Mesenteric fat pad (tissue), 1 donor: ENCODE results near the gene SPOCK1. TPM values are rescaled to one million over a fixed set of nuclear protein-coding genes. Genes with fewer than 3 reads are reported as not detected.

ENCODE experiments used
- DNase-seq: peaks from one replicate; pipeline ENCODE4 v3.0.0-alpha.2; 2020; ENCODE audit warnings: low spot score
- total RNA-seq: library from RNA; stranded (reverse); fragmentation: NEBNext Ultra II Directional; extraction: Animal tissue kit (Norgen Biotek cat#: 25700); gene quantifications from one replicate; pipeline ENCODE4 v1.2.1, GENCODE V29; 2021
- donor health status: DM: yes; HTN: yes; CAD: no.

Gene SPOCK1
- total RNA-seq, 1 donor from 2014 or later: 59.8 TPM

DNA sequence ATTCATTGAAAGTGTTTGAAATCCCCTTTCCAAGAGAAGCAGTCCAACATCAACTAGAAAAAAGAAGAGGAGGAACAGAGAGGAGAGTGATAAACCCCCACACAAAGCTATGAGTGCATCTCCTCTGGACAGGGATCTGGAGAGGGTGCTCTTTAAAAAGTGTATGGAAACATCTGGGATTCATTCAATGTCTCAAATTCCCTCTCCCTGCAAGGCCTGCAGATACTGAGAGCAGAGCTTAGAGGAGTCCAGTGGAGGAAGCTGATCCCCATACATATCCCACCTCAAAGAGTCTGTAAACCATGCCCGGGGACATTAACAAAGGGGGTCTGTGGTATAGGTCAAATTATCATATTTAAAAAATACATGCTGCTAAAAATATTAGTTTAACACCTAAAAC lies 2.2 kb downstream of the SPOCK1 start:
- DNase-seq: no peak

DNA sequence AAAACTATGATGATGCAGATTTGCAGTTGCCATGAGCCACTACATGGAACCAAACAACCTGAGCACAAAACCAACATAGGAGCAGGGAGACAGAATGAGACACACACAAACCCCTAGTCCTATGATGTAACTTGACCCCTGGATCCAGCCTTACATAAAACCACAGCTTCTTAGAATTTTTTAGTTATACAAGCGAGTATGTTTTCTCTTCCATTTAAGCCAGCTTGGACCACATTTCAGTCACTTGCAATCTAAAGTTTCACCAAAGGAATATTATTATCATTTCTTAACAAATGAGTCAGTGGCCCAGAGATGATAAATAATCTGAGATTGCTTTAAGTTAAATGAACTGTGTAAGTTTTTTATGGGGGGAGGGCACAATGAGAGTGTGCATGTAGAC lies 6.8 kb downstream of the SPOCK1 start:
- no peak for DNase-seq

DNA sequence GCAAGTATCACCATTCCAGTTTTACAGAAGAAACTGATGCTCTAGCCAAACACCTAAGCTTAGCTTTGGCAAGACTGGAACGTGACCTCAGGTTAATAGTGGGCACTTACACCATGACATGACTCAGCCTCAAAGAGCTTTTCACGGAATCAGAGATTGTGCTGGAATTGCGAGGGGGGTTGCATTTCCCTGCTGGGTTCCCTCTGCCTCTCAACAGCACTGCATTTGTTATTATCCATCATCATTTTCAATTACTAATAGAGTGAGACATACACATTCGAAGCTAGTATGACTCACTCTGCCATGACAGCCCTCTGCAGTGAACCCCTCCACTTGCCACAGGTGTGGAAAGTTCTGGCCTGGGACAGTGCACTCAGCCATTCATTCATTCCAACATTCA lies 8.0 kb downstream of the SPOCK1 start:
- no peak for DNase-seq

DNA sequence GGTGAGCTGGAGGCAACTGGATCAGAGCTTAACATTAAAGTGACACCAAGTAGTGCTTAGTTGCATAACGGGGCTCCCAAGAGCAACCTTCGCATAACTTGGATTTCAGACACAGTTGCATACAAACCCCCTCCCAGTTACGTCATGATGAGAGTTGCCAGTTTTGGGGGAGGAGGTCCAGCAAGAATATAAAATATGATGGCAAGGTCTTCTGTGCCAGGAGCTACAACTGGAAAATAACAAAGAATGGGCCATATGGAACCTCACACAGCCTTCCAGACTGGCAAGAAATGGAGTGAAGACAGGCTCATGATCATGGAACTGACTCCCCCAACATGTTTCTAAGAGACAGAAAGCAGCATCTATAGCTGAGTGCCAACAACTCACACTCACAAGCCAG lies 8.5 kb downstream of the SPOCK1 start:
- no peak for DNase-seq

DNA sequence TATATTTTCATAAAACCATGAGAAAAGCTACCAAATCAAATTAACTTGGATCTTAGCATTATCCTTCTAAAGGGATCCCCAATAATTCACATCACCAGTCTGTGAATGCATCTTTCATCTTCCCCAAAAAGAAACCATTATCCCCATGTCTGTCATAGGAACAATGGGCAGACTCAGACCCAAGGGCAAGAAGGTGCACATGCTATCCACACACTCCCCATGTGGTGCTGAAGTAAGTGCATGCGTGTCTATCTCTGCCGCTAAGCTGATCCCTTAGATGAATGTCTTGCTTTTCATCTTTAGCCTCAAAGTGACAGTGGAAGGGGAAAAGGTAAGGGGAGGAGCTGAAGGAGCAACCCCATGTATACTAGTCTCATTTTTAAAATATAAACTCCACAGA lies 10.2 kb downstream of the SPOCK1 start:
- DNase-seq: no peak

DNA sequence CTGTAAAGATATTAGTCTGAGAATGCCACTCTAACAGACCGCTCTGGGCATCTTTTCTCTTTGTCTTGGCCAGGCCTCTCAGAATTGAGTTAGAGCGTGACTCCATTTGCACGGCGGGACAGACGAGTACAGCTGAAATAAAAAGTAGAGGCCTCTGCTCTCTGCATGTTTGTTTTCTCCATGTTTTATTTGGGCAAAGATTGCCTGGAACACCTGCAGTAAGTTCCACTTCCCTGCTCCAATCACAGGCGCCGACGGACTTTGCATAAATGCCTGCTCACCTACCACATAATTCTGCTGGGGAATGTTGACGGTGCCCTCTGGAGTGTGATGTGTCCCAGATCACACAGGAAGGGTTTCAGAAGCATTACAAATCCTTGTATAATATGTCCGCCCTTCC lies 10.6 kb downstream of the SPOCK1 start:
- no peak for DNase-seq

DNA sequence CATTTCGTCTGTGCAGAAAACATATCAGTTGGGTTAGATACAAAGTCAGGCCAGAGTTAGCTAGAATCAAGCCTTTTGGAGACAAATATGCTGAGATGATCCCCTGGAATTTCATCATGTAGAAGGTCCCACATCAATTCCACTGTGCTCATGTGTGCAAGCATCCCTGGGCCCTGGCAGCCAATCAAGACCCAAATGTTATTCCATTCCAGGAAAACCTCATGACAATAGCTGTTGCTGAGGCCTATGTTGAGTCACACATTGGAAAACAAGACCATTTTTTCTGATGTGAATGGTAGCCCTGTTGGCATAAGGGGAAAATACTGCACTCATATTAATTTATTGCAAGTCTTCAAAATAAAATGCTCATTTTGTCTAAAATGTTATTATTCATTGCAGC lies 11.5 kb downstream of the SPOCK1 start:
- DNase-seq: no peak

DNA sequence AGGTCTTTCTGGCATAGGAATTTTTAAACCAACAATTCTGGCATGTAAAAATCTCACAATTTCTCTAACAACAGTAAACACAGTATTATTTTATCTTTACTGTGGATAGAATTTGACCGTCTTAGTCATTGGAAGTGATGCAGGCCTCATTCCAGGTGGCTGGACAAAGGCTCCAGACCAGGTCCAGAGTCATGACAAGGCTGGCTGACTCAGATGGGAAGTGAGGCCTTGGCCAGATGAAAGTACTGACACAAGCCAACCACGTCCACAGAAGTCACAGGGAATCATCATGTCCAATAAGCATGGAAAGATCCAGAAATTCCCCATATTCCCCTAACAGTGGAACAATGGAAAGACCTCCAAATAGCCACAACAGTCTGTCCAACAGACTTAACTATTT lies 12.4 kb downstream of the SPOCK1 start:
- DNase-seq: no peak

DNA sequence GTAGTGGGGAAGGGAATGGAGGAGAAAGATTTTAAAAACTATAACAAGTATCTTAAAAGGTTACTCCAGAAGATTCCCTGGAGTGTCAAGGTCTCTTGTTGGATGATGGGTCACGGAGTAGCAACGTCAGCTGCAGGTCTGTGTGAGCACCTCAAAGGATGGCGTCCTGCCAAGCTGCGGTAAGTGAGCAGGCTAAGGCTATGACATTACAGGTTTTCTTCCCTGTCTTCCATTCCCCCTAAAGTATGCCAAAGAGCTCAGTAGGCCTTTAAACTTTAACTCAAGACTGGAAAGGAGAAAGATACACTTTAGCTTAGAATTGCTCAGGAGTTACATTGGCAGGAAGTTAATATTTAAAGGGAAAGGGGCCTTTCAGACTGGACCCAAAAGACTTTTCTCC lies 17.5 kb downstream of the SPOCK1 start:
- no peak for DNase-seq

DNA sequence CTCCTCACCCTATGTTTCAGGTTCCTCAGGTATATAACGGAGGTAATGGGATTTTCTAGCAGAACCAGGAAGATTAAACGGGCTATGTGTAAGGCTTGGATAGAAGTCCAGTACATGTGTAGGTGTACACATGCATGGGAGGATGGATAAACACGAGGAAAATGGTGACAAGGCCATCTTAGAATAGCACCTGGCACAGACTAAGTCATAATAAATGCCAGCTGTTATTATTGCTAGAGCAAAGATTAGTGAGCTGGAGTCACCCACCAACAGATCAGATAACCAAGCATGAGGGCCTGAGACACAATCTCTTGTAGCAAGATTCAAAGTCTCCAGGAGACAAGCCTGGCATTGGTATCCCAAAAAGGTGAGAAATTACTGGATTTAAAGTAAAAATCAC lies 21.1 kb downstream of the SPOCK1 start:
- no peak for DNase-seq

DNA sequence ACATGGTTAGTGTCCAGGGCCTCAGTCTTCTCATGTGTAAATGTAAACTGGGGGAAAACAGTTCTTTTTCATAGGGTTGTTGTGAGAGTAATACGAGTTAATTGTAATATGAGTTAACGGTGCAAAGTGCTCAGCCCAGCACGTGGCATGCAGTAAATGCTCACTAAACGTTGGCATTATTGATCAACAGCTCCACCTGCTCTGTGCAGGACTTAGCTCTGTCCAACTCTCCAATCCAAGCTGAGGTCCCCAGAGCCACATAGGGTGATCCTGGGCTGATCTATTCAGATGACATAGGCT lies 28.3 kb downstream of the SPOCK1 start:
- no peak for DNase-seq

DNA sequence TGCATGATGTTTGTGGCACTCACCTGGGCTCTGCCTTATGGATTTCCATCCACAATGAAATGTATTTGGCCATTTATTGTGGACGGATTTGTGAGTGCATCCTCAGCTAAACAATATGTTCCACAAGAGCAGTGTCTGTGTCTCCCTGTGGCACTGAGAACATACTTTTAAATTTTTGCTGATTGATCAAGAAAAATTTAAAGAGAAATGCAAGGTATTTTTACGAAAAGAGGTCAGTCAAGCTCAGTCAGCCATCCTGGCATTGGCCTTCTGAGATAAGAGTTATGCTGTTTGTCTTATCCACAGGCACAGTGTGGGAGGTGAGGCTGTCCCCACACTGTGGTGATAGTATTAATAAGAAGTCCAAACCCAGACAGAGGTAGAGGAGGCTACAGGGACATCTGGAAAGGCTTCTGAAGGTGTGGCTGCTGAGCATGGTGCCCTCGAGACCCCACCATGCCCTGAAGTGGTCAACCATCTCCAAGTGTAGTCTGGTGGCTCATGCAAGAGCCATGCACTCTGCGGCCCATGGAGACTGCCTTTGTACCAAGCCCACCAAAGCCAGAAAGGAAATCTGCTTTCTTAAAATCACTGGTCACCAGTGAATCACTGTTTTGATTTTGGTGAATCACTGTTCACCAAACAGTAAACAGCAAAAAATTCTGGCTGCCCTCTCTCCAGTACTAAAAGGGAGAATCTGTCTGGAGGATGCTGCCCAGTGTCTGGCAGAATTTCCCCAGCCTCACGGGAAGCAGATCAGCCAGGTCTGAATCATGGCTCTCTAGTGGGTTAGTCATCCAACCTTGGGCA lies 28.8 kb downstream of the SPOCK1 start:
- DNase-seq: no peak

DNA sequence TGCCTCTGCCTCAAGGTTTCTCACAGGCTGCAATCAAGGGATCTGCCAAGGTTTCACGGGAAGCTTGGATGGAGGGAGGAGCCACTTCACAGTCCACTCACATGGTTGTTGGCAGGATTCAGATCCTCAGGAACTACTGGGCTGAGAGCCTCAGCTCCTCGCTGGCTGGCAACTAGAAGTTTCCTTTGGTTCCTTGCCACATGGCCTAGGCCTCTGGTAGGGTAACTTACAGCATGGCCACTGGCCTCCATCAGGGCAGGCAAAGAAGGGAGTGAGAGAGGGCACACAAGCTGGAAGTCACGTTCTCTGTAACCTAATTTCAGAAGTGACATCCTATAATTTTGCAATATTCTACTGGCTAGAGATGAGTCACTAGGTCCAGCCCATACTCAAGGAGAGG lies 32.2 kb downstream of the SPOCK1 start:
- DNase-seq: no peak

DNA sequence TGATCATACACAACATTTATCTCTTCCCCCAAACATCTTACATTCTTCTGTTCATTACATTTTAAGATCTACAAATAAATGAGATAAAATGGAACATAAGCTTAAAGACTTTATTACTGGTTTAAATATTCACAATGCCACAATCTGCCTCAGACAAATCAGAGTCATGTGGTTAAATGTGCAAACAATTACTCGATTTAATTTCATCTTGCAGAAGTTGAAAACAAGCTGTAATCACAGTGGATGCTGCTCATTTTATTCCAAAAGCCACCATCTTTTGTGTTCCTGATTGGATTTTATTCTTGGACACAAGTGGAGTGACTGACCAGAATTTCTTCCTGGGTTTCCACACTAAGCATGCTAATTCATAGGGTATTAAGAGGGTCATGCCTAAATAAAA lies 33.2 kb downstream of the SPOCK1 start:
- DNase-seq: no peak

DNA sequence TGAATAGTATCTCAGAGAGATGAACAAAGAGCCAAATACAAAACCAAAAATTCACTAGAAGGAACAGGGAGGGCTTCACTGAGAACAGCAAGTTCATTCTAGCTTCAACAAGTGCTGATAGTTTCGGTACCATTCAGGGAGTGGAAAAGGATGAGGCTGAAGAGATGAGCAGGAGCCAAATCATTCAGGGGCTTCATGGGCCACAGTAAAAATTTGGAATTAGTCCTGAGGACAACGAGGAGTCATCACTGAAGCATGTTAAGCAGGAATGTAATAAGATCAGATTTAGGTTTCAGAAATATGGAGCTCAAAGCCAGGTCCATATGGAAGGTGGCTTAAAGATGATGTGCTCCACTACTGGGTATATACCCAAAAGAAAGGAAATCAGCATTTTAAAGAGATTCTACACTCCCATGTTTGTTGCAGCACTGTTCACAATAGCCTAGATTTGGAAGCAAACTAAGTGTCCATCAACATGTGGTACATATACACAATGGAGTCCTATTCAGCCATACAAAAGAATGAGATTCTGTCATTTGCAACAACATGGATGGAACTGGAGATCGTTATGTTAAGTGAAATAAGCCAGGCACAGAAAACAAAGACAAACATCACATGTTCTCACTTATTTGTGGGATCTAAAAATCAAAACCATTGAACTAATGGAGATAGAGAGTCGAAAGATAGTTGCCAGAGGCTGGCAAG lies 36.2 kb downstream of the SPOCK1 start:
- DNase-seq: no peak

DNA sequence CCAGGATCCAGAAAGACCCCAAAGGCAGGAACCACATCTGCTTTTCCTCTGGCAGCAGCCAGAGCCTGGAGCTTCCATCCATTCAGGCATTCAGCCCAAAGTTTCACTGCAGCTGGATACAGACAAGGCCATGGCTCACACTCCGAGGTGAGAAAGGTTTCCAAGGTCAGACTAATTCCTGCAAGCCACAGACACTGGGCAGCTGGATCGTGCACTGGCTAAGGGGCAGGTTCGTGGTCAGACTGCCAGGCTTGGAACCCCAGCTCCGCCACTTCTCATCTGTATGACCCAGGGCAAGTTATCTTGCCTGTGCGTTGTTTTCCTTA lies 36.9 kb downstream of the SPOCK1 start:
- no peak for DNase-seq

DNA sequence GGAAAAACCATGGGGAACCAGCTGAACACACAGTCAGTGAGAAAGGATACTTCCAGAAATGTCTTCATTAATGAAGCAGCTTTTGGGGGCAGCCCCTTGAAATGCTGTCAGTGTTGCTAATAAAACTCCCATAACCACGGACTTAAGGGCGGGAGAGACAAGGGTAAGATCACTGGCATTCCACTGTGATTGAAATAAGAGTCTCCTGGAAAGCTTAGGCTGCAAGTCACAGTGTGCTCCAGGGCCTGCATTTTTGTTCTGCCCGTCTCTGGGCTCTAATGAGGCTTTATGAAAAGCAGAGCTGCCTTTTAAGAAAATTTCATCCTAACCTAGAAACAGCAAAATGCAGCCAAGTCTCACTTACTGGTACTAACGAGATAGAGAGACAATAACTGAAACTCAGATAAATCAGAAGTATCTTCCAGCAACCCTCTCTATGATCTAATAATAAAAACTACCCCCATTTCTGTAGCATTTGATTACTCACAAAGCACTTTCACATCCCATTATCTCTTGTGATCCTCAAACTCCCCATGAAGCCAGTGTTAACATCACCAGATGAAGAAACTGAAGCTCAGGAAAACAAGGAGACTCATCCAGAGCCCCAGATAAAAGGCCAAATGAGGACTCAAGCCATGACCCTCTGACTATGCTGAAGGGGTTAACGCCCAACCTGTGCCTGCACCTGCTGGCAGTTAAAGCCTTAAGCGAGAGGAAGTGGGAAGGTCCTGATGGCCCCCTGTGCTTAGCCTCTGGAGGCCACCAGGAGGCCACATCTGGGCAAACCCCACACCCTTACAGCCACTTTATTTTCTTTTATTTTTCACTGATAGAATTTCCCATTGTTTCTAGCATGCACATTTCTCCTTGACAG lies 37.5 kb downstream of the SPOCK1 start:
- DNase-seq: no peak

DNA sequence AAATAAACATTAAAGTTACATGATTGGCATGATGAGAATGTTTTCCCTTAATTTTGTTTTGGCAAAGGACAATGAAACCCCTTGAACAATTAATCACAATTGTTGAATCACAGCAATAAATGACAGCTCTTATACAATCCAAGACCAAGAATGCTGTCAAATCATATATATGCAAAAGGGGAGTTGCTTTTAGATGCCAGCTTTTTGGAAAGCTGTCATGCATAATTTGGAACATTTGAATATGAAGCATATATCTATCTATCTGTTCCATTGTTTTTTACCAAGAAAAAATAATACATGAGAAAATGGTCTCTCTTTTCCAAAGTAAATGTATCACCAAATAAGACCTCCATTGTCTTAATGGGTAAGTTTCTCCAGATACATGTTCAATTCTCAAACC lies 44.5 kb downstream of the SPOCK1 start:
- no peak for DNase-seq

DNA sequence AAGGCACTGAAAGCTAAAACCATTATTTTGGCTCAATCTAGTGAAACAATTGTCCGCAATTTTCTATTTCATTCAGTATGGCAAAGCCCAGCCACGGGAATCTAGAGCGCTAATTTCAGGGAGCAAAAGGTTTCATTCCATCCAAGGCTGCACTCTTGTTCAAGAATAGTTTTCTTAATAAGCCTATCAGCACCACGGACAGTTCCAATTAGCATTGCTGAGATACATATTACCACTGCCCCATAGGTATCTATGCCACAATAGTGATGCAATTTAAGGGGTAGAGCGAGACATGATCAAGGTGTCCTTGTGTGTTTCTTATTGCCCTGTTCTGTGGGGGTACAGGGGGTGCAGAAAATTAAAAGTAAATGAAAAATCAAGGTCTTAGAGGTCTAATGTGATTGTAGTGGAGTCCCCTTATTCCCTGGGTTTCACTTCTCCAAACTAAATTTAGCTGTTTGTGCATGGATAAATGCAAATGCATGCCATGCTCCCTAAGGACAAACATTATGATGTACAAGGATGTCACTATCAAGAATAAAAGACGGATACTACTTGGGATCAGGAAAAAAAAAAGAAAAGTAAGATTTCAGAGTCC lies 45.5 kb downstream of the SPOCK1 start:
- no peak for DNase-seq

DNA sequence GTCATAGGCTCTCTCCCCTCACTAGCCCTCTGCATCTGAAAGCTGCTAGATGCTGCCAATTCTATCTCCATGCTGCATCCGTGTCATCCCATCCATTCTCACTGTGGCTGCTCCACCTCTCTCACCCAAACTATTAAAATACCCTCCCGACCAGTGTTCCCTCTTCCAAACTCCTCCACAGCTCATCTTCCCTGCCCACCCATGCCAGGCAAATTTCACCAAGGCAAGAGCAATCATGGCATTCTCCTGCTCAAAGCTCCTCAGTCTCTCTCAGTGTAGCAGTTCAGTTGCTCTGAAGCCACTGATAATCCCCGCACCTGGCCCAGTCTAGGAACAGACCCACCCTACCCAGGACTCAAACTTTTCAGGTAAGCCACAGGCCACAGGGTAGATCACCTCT lies 48.4 kb downstream of the SPOCK1 start:
- DNase-seq: no peak

DNA sequence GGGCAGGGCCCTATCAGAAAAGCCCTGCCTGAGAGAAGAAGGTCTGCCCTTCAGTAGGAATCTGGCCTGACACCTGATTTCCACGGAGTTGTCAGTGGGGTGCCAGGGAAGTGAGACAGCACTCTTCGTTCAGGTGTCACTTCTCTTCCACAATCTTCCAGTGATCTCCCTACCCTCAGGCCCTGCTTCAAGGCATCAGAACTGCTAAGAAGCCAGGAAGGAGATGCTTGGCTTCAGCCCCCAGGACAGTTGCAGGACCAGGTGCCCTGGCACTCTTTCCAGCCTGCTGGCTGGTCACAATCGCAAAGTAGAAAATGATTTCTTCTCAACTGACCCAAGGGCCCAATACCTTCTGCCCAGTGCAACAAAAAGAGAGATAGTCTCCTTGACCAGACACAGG lies 50.3 kb downstream of the SPOCK1 start:
- no peak for DNase-seq

DNA sequence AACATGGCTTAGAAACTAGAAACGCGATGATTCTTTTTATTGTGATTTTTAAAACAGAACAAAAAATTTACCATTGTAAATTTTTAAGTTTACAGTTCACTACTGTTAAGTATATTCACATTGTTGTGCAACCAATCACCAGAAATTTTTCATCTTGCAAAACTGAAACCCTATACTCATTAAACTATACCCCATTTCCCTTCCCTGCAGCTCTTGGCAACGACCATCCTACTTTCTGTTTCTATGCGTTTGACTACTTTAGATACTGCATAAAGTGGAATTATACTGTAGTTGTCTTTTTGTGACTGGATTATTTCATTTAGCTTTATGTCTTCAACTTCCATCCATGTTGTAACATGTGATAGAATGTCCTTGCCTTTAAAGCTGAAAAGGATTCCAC lies 52.5 kb downstream of the SPOCK1 start:
- no peak for DNase-seq
